GM08714 (cell line): ENCODE results near the gene GRIPAP1.

ENCODE experiments used
- H3K4me3 ChIP-seq: fragments of 200-500 bp; sonication (Bioruptor generic); 2 replicates; pipeline ENCODE4 v1.5.1; 2014; ENCODE audit warnings: mild to moderate bottlenecking, low read length, inconsistent platforms
- ZNF274 ChIP-seq: IDR thresholded peaks from 2 replicates; pipeline ENCODE4 v1.6.1; 2012; ENCODE audit warnings: mild to moderate bottlenecking, low read depth, low read length

GRIPAP1 gene

GRCh38 chrX:48978226-48978625 is 23.8 kb downstream of the GRIPAP1 start:
- no peak for TF ChIP-seq ZNF274
- H3K4me3 ChIP-seq, result no peak overlapping the region

- TF ChIP-seq ZNF274, result no peak
- no peak overlapping the region for H3K4me3 ChIP-seq
Observed at GRCh38 chrX:48976086-48976485, 26.0 kb downstream of the GRIPAP1 start.

GRCh38 chrX:48975541-48975940 is 26.5 kb downstream of the GRIPAP1 start:
- TF ChIP-seq ZNF274, result no peak
- no peak overlapping the region for H3K4me3 ChIP-seq

- no peak for TF ChIP-seq ZNF274
Observed at GRCh38 chrX:48975041-48975440, 27.0 kb downstream of the GRIPAP1 start.

GRCh38 chrX:48974574-48974973 is 27.5 kb downstream of the GRIPAP1 start:
- no peak overlapping the region for H3K4me3 ChIP-seq
- TF ChIP-seq ZNF274, result no peak

More at GRCh38 chrX:48975041-48975440, 27.0 kb downstream of the GRIPAP1 start:
- no peak overlapping the region for H3K4me3 ChIP-seq

- TF ChIP-seq ZNF274, result no peak
- no peak overlapping the region for H3K4me3 ChIP-seq
Observed at GRCh38 chrX:48974033-48974432, 28.0 kb downstream of the GRIPAP1 start.

GRCh38 chrX:48972220-48973164 is 29.6 kb downstream of the GRIPAP1 start:
- no peak for TF ChIP-seq ZNF274
- H3K4me3 ChIP-seq, result no peak overlapping the region

GRCh38 chrX:48971249-48972219 is 30.5 kb downstream of the GRIPAP1 start, which contains the start of gene KCND1:
TSS of gene KCND1 (minus strand) at chrX:48971844. CDS start at chrX:48970271, 1,573 bp downstream.
- no peak for TF ChIP-seq ZNF274
- no peak within 1 kb of the TSS for H3K4me3 ChIP-seq

- H3K4me3 ChIP-seq, result no peak overlapping the region
- no peak for TF ChIP-seq ZNF274
Observed at GRCh38 chrX:48969471-48969870, 32.6 kb downstream of the GRIPAP1 start.

- H3K4me3 ChIP-seq, result no peak overlapping the region
- no peak for TF ChIP-seq ZNF274
Observed at GRCh38 chrX:48968377-48968776, 33.7 kb downstream of the GRIPAP1 start.

GRCh38 chrX:48966796-48967579 is 35.1 kb downstream of the GRIPAP1 start:
- TF ChIP-seq ZNF274, result no peak
- no peak overlapping the region for H3K4me3 ChIP-seq

- TF ChIP-seq ZNF274, result no peak
- H3K4me3 ChIP-seq, result no peak overlapping the region
Observed at GRCh38 chrX:48965959-48966358, 36.1 kb downstream of the GRIPAP1 start.

- no peak for TF ChIP-seq ZNF274
Observed at GRCh38 chrX:48961585-48962091, 40.4 kb downstream of the GRIPAP1 start.

More at GRCh38 chrX:48961585-48962091, 40.4 kb downstream of the GRIPAP1 start:
- H3K4me3 ChIP-seq, result no peak overlapping the region
